Trophoblast cell (in vitro differentiated cells and primary cell): ENCODE results near the gene DIAPH2.

ENCODE experiments used
- DNase-seq, 2 donors: peaks; one replicate each; pipeline ENCODE4 v3.0.0-alpha.2; 2016
- H2AFZ ChIP-seq: 2 replicates; pipeline ENCODE4 v1.6.1; 2013; ENCODE audit warnings: low read length, moderate library complexity, mild to moderate bottlenecking; ENCODE audit not compliant: insufficient read depth, poor library complexity
- H2AK5ac ChIP-seq: 2 replicates; pipeline ENCODE4 v1.6.1; 2013; ENCODE audit warnings: mild to moderate bottlenecking, low read length
- H2BK120ac ChIP-seq: 2 replicates; pipeline ENCODE4 v1.6.1; 2013; ENCODE audit warnings: low read length, mild to moderate bottlenecking, moderate library complexity; ENCODE audit not compliant: insufficient read depth, poor library complexity
- H2BK12ac ChIP-seq: 2 replicates; pipeline ENCODE4 v1.6.1; 2013; ENCODE audit warnings: mild to moderate bottlenecking, low read length, moderate library complexity
- H2BK5ac ChIP-seq: 2 replicates; pipeline ENCODE4 v1.6.1; 2013; ENCODE audit warnings: low read length, low read depth, moderate library complexity, mild to moderate bottlenecking; ENCODE audit not compliant: poor library complexity
- H3K14ac ChIP-seq: 2 replicates; pipeline ENCODE4 v1.6.1; 2013; ENCODE audit warnings: mild to moderate bottlenecking, low read length
- H3K18ac ChIP-seq: 2 replicates; pipeline ENCODE4 v1.6.1; 2013; ENCODE audit warnings: mild to moderate bottlenecking, low read length
- H3K23ac ChIP-seq: 2 replicates; pipeline ENCODE4 v1.6.1; 2013; ENCODE audit warnings: low read length
- H3K27ac ChIP-seq: 2 replicates; pipeline ENCODE4 v1.5.1; 2013; ENCODE audit warnings: low read depth, mild to moderate bottlenecking, inconsistent platforms, low read length, moderate library complexity
- H3K27me3 ChIP-seq: 2 replicates; pipeline ENCODE4 v1.6.1; 2013; ENCODE audit warnings: inconsistent platforms, mild to moderate bottlenecking, low read length, moderate library complexity; ENCODE audit not compliant: insufficient read depth
- H3K36me3 ChIP-seq, 2 experiments: 1 replicate in 1 of 2; 2 replicates in 1 of 2; pipeline ENCODE4 v1.6.1; 2013; ENCODE audit warnings: low read length in 2 of 2, mild to moderate bottlenecking in 2 of 2, moderate library complexity in 1 of 2; ENCODE audit not compliant: insufficient read depth in 2 of 2, control insufficient read depth in 1 of 2
- H3K4ac ChIP-seq: 2 replicates; pipeline ENCODE4 v1.6.1; 2013; ENCODE audit warnings: low read depth, mild to moderate bottlenecking, low read length, moderate library complexity
- H3K4me1 ChIP-seq, 2 experiments: 1 replicate in 1 of 2; 2 replicates in 1 of 2; pipeline ENCODE4 v1.6.1; 2013; ENCODE audit warnings: low read length in 2 of 2, mild to moderate bottlenecking in 2 of 2, moderate library complexity in 1 of 2; ENCODE audit not compliant: insufficient read depth in 2 of 2, control insufficient read depth in 1 of 2
- H3K4me2 ChIP-seq: 2 replicates; pipeline ENCODE4 v1.6.1; 2013; ENCODE audit warnings: inconsistent platforms, mild to moderate bottlenecking, low read length, moderate library complexity
- H3K4me3 ChIP-seq: 2 replicates; pipeline ENCODE4 v1.5.1; 2013; ENCODE audit warnings: mild to moderate bottlenecking, low read depth, low read length, inconsistent platforms
- H3K79me1 ChIP-seq: one replicate; pipeline ENCODE4 v1.6.1; 2013; ENCODE audit warnings: low read length
- H3K79me2 ChIP-seq: 2 replicates; pipeline ENCODE4 v1.6.1; 2013; ENCODE audit warnings: low read length, mild to moderate bottlenecking; ENCODE audit not compliant: control insufficient read depth, insufficient read depth, poor library complexity
- H3K9ac ChIP-seq: 2 replicates; pipeline ENCODE4 v1.6.1; 2013; ENCODE audit warnings: mild to moderate bottlenecking, low read length
- H3K9me3 ChIP-seq: 2 replicates; pipeline ENCODE4 v1.6.1; 2013; ENCODE audit warnings: low read depth, mild to moderate bottlenecking, control low read depth, inconsistent platforms, low read length; ENCODE audit not compliant: insufficient read depth
- H4K12ac ChIP-seq: 2 replicates; pipeline ENCODE4 v1.6.1; 2013; ENCODE audit warnings: low read depth, mild to moderate bottlenecking, low read length, moderate library complexity
- H4K8ac ChIP-seq: 2 replicates; pipeline ENCODE4 v1.6.1; 2013; ENCODE audit warnings: low read depth, mild to moderate bottlenecking, low read length, moderate library complexity
- H4K91ac ChIP-seq: one replicate; pipeline ENCODE4 v1.6.1; 2013; ENCODE audit warnings: low read depth, mild to moderate bottlenecking, low read length, moderate library complexity
- WGBS: extraction: QIAGEN DNeasy Blood & Tissue Kit; methylation state at CpG from one replicate; pipeline ENCODE4 v1.1.7; 2013; ENCODE audit warnings: missing lambda C conversion rate; ENCODE audit not compliant: insufficient read length, insufficient coverage; ENCODE audit errors: extremely low coverage; 5-methylcytosine and 5-hydroxymethylcytosine counted together

DIAPH2 gene

DNA sequence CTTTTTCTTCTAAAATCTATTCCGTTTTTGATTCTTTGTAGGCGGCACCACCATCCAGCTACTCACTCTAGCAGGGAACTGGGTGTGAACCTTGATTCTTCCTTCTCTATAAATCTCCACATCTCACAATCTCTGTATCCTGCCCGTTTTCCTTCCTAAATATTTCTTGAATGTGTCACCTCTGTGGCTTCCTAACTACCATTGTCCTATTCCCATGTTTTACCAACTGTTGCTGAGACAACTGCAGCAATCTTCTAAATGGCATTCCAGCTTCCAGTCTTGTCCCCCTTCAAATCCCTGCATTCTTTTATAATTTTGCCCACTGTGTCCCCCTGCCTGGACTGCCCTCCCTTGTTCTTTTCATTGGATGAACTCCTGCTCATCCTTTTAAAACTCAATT lies 840.4 kb downstream of the DIAPH2 start:
- Histone ChIP-seq H4K8ac (no peak overlapping the region), H2BK12ac (no peak overlapping the region), H3K79me1 (no peaks in the 10 kb centered on the region), H2BK5ac (no peak overlapping the region), H3K27me3 (no peaks in the 10 kb centered on the region), H3K9me3 (no peaks in the 10 kb centered on the region), H3K14ac (no peak overlapping the region), H3K79me2 (no peaks in the 10 kb centered on the region), H2BK120ac (no peak overlapping the region), H3K18ac (no peak overlapping the region), H3K27ac (no peak overlapping the region), H3K4me2 (no peak overlapping the region), H2AK5ac (no peak overlapping the region), H4K91ac (no peak overlapping the region), H3K4ac (no peak overlapping the region), H3K36me3 (no peaks in the 10 kb centered on the region), H2AFZ (no peak overlapping the region), H3K9ac (no peak overlapping the region), H3K23ac (no peak overlapping the region), H3K4me1 (peaks cover 0 to 3% of the 10 kb centered on the region in 2 experiments), H3K4me3 (no peak overlapping the region), H4K12ac (no peak overlapping the region)
- peak; percentile 11 to 51 for DNase-seq
- no CpG with 5 or more reads among the region's 3 CpGs for whole genome bisulfite sequencing

GRCh38 chrX:97525981-97526380 lies 841.3 kb downstream of the DIAPH2 start:
- H3K4me1 ChIP-seq: peaks cover 0 to 3% of the 10 kb centered on the region in 2 experiments
- H3K4ac ChIP-seq: no peak overlapping the region
- H2AFZ ChIP-seq: no peak overlapping the region
- H2BK12ac ChIP-seq: no peak overlapping the region
- H4K12ac ChIP-seq: no peak overlapping the region
- no peak overlapping the region for H2BK120ac ChIP-seq
- no peak overlapping the region for H4K8ac ChIP-seq
- H3K27ac ChIP-seq: no peak overlapping the region
- H3K79me2 ChIP-seq: no peaks in the 10 kb centered on the region
- no peak overlapping the region for H3K9ac ChIP-seq
- no peak overlapping the region for H3K4me3 ChIP-seq
- H3K27me3 ChIP-seq: no peaks in the 10 kb centered on the region
- H3K23ac ChIP-seq: no peak overlapping the region
- H3K9me3 ChIP-seq: no peaks in the 10 kb centered on the region
- no peak overlapping the region for H4K91ac ChIP-seq
- H3K36me3 ChIP-seq: no peaks in the 10 kb centered on the region
- no peak overlapping the region for H2AK5ac ChIP-seq
- no peak overlapping the region for H3K4me2 ChIP-seq
- no peak overlapping the region for H3K18ac ChIP-seq
- no CpG with 5 or more reads among the region's 3 CpGs for WGBS
- H2BK5ac ChIP-seq: no peak overlapping the region
- H3K14ac ChIP-seq: no peak overlapping the region
- no peaks in the 10 kb centered on the region for H3K79me1 ChIP-seq
- peak; percentile 40 to 64 for DNase-seq

- Histone ChIP-seq H2BK120ac (no peak overlapping the region), H3K36me3 (no peaks in the 10 kb centered on the region), H4K91ac (no peak overlapping the region), H2BK12ac (no peak overlapping the region), H2BK5ac (no peak overlapping the region), H3K9ac (no peak overlapping the region), H3K27ac (no peak overlapping the region), H4K12ac (no peak overlapping the region), H3K4ac (no peak overlapping the region), H3K23ac (no peak overlapping the region), H3K4me3 (no peak overlapping the region), H3K4me2 (no peak overlapping the region), H3K27me3 (no peaks in the 10 kb centered on the region), H3K18ac (no peak overlapping the region), H2AFZ (no peak overlapping the region), H3K79me1 (no peaks in the 10 kb centered on the region), H3K79me2 (no peaks in the 10 kb centered on the region), H3K14ac (no peak overlapping the region), H2AK5ac (no peak overlapping the region), H3K9me3 (no peaks in the 10 kb centered on the region), H4K8ac (no peak overlapping the region), H3K4me1 (peaks cover 0 to 3% of the 10 kb centered on the region in 2 experiments)
- DNase-seq: no peak
- WGBS: no CpG with 5 or more reads among the region's 1 CpG
Measured at GRCh38 chrX:97527725-97528124, 843.1 kb downstream of the DIAPH2 start.

- Histone ChIP-seq H2BK120ac (no peak overlapping the region), H4K12ac (no peak overlapping the region), H3K9ac (no peak overlapping the region), H2AFZ (no peak overlapping the region), H2AK5ac (no peak overlapping the region), H4K8ac (no peak overlapping the region), H2BK12ac (no peak overlapping the region), H3K18ac (no peak overlapping the region), H3K27me3 (no peaks in the 10 kb centered on the region), H3K4me2 (no peak overlapping the region), H3K4ac (no peak overlapping the region), H4K91ac (no peak overlapping the region), H3K9me3 (no peaks in the 10 kb centered on the region), H3K27ac (no peak overlapping the region), H3K14ac (no peak overlapping the region), H3K23ac (no peak overlapping the region), H3K4me3 (no peak overlapping the region), H3K36me3 (no peaks in the 10 kb centered on the region), H3K79me2 (no peaks in the 10 kb centered on the region), H3K4me1 (peaks cover 0 to 3% of the 10 kb centered on the region in 2 experiments), H3K79me1 (no peaks in the 10 kb centered on the region), H2BK5ac (no peak overlapping the region)
- WGBS: no CpG with 5 or more reads among the region's 1 CpG
- no peak for DNase-seq
Measured at GRCh38 chrX:97529536-97530200, 845.0 kb downstream of the DIAPH2 start.
